Hepatocyte (in vitro differentiated cells): ENCODE data around the gene TMEFF1.

Source experiments
- EZH2 ChIP-seq: fragments of 200-600 bp; sonication (generic); IDR thresholded peaks from 2 replicates; pipeline ENCODE4 v1.6.1; 2016; ENCODE audit warnings: antibody characterized with exemption, mild to moderate bottlenecking, borderline replicate concordance
- EZH2phosphoT487 ChIP-seq: fragments of 200-600 bp; sonication (generic); IDR thresholded peaks from one replicate; pipeline ENCODE4 v1.6.1; 2018; ENCODE audit warnings: antibody characterized with exemption, mild to moderate bottlenecking, low read depth, moderate library complexity; ENCODE audit not compliant: unreplicated experiment, severe bottlenecking
- TF ChIP-seq, protein P1 (sequence below): fragments of 200-600 bp; sonication (generic); IDR thresholded peaks from 2 replicates; pipeline ENCODE4 v1.5.1; 2016; ENCODE audit warnings: antibody characterized with exemption, mild to moderate bottlenecking; ENCODE audit not compliant: poor library complexity

- TF ChIP-seq, protein P1, sequence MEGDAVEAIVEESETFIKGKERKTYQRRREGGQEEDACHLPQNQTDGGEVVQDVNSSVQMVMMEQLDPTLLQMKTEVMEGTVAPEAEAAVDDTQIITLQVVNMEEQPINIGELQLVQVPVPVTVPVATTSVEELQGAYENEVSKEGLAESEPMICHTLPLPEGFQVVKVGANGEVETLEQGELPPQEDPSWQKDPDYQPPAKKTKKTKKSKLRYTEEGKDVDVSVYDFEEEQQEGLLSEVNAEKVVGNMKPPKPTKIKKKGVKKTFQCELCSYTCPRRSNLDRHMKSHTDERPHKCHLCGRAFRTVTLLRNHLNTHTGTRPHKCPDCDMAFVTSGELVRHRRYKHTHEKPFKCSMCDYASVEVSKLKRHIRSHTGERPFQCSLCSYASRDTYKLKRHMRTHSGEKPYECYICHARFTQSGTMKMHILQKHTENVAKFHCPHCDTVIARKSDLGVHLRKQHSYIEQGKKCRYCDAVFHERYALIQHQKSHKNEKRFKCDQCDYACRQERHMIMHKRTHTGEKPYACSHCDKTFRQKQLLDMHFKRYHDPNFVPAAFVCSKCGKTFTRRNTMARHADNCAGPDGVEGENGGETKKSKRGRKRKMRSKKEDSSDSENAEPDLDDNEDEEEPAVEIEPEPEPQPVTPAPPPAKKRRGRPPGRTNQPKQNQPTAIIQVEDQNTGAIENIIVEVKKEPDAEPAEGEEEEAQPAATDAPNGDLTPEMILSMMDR, result no peak
- no peak for TF ChIP-seq EZH2phosphoT487
- TF ChIP-seq EZH2, result no peak
Measured at GRCh38 chr9:100466829-100467221, 6.1 kb upstream of the TMEFF1 start.
